Progenitor cell of endocrine pancreas (in vitro differentiated cells): ENCODE measurements around the gene HOXC13. TPM values are rescaled to one million over a fixed set of nuclear protein-coding genes. Genes with fewer than 3 reads are reported as not detected.

ENCODE experiments used
- DNase-seq: peaks from one replicate; pipeline ENCODE4 v3.0.0; 2021; ENCODE audit warnings: low spot score; ENCODE audit not compliant: unreplicated experiment
- H3K27ac Mint-ChIP-seq: 2 replicates; pipeline ENCODE4 v1.8.0; 2021; ENCODE audit warnings: mild to moderate bottlenecking, moderate library complexity, mixed read lengths
- H3K27me3 Mint-ChIP-seq: 2 replicates; pipeline ENCODE4 v1.8.0; 2021; ENCODE audit warnings: mixed read lengths
- H3K36me3 Mint-ChIP-seq: 2 replicates; pipeline ENCODE4 v1.8.0; 2022; ENCODE audit warnings: mixed read lengths; ENCODE audit not compliant: insufficient read depth
- H3K4me1 Mint-ChIP-seq: 2 replicates; pipeline ENCODE4 v1.8.0; 2021; ENCODE audit warnings: low read depth, mixed read lengths
- H3K4me3 Mint-ChIP-seq: 2 replicates; pipeline ENCODE4 v1.8.0; 2021; ENCODE audit warnings: low read depth, mild to moderate bottlenecking, moderate library complexity, mixed read lengths
- H3K9me3 Mint-ChIP-seq: 2 replicates; pipeline ENCODE4 v1.8.0; 2021; ENCODE audit warnings: low read depth, mixed read lengths
- total RNA-seq: library from RNA; stranded (reverse); gene quantifications from 2 replicates; pipeline ENCODE4 v1.2.1, GENCODE V29; 2021
- TF ChIP-seq, protein P1 (sequence below): fragments of 200-600 bp; sonication (generic); IDR thresholded peaks from one replicate; pipeline ENCODE4 v1.5.0; 2021; ENCODE audit warnings: antibody characterized with exemption, mild to moderate bottlenecking; ENCODE audit not compliant: unreplicated experiment

The HOXC13 gene
- total RNA-seq, 1 donor from 2014 or later = not detected

DNA sequence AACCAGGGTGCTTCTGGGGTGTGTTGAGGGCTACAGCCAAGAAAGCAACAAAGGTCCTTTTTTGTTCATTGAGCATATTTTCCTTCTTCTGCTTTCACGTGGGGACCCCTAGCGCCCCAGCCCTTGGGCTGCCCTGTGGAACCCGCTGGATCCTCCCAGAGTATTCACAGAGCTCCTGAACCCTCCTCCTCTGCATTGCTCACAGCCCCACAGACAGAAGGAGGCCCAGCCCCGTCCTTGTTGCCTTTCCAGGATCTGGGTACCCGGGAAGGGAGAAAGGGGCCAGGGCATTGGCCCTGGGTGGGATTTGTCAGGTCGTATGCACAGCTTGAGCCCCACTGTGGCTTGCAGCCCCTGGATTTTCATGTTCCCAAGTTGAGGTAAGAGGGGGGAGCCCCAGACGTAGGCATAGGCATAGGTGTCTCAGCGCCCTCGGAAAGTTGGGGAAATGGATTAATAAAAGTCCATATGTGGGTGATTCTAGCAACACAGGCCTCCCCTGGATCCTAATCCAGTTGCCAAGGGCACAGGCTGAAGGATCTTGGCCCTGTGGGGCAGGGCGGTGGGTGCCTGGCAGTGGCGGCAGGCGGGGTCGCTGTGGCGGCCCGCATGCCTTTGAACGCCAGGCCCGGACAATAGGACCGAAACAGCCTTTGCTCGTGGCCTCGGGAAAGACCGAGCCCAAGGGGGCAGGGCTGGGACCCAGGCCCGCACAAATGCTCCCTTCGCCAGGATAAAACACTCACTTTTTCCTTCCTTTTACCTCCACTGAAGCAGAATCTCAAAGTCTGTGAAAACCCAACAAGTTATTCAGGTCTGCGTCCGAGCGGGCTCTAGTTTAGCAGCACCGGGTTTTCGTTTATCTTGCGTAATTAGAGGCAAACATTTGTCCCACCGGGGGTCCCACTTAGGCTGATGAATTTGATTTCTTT lies 43.3 kb downstream of the HOXC13 start:
- TF ChIP-seq, protein P1, sequence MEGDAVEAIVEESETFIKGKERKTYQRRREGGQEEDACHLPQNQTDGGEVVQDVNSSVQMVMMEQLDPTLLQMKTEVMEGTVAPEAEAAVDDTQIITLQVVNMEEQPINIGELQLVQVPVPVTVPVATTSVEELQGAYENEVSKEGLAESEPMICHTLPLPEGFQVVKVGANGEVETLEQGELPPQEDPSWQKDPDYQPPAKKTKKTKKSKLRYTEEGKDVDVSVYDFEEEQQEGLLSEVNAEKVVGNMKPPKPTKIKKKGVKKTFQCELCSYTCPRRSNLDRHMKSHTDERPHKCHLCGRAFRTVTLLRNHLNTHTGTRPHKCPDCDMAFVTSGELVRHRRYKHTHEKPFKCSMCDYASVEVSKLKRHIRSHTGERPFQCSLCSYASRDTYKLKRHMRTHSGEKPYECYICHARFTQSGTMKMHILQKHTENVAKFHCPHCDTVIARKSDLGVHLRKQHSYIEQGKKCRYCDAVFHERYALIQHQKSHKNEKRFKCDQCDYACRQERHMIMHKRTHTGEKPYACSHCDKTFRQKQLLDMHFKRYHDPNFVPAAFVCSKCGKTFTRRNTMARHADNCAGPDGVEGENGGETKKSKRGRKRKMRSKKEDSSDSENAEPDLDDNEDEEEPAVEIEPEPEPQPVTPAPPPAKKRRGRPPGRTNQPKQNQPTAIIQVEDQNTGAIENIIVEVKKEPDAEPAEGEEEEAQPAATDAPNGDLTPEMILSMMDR = no peak
- H3K9me3 Mint-ChIP-seq = no peaks in the 10 kb centered on the region

DNA sequence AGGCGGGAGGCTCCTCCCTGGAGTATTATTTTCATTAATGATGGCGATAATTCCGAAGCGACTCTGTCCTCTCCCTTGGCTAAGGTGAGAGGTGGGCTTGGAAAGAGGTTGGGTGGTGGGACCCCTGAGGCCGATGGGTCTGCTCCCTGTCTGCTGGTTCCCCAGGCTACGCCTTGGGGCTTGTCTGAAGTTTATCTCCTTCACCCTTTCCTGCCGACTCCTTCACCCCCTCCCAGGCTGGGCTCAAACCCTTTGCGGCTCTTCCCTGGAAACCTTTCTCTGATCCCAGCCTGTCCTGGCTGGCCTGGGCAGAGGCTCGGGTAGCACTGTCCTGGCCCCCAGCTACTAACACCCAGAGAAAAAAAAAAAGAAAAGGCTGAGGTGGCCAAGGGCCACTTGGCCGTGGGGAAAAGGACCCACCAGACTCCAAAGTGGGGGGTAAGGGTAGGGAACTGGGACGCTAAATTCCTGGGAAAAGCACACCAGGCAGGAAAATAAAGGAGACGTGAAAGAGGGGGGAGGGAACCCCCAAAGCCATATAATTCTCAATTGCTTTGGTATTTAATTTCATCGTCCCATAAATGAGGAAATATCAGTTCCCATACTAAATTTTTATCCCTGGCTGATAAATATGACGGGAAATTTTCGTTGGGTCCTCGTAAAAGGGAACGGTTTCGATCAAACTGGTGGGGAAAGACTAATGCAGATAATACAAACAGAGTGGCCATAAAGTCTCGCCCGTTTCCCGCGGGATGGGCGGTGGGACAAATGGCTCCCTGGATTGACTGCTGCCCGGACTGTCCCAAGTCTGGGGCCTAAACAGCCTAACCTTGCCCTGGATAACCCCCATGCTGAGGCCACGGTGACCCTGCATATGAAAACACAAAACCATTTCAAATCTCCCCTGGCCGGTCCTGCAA lies 44.3 kb downstream of the HOXC13 start:
- Mint-ChIP-seq H3K36me3 (no peaks in the 10 kb centered on the region), H3K4me1 (peaks cover 3% of the 10 kb centered on the region), H3K4me3 (no peak overlapping the region), H3K27me3 (peaks cover 94% of the 10 kb centered on the region), H3K27ac (no peak overlapping the region), H3K9me3 (no peaks in the 10 kb centered on the region)
- TF ChIP-seq, protein P1 = no peak
- no peak for DNase-seq

More for the DNA sequence above, 43.3 kb downstream of the HOXC13 start:
- no peaks in the 10 kb centered on the region for H3K36me3 Mint-ChIP-seq
- no peak overlapping the region for H3K4me3 Mint-ChIP-seq
- H3K27ac Mint-ChIP-seq = no peak overlapping the region
- peaks cover 3% of the 10 kb centered on the region for H3K4me1 Mint-ChIP-seq
- peaks cover 94% of the 10 kb centered on the region for H3K27me3 Mint-ChIP-seq
- no peak for DNase-seq

DNA sequence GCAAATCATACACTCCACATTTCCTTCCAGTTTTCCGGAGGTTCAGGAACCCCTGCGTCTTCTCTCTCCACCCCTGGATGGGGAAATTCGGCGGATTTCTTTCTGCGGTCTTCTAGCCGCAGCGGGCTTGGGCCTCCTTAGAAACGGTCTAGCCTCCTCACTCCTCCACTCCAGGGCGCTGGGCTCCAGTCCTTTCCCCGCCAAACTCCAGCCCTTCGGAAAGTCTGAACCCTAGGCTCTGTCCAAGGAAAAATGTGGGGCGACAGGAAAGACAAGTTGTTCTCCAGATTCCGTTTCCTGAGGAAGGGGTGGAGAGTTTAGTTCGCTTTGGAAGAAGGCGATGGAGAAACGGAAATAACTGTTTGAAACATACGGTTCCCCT lies 44.9 kb downstream of the HOXC13 start:
- Mint-ChIP-seq H3K27ac (no peak overlapping the region), H3K36me3 (no peaks in the 10 kb centered on the region), H3K4me1 (peaks cover 3% of the 10 kb centered on the region), H3K27me3 (peaks cover 94% of the 10 kb centered on the region), H3K9me3 (no peaks in the 10 kb centered on the region), H3K4me3 (no peak overlapping the region)
- DNase-seq = no peak
- TF ChIP-seq, protein P1 = no peak

DNA sequence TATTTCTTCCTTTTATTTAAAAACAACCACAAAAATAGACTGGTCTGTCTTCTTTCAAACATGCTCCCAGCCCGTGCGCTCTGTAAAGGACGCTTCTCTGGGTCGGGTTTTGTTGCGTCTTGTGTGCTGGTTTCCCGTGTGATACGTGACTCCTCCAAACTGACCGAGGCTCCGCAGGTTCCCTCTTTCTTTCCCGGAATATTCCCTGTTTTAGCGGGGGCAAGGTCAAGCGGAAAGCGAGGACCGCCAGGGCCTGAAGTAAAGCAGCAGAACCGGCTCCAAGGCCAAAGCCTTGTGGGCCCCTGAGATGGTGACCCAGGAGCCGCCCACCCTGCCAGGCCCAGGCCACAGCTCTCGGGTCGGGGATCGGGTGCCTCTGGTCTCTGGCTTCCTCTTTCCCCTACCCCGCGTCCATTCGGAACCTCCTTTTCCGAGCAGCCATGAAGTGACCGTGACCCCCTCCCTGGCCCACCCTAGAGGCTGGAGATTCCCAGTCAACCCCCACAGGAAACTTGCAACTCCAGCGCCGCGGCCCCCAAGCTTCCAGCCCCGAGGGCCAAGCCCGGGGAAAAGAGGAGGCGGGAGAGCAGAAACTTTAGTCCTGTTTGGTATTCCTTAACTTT lies 45.4 kb downstream of the HOXC13 start:
- Mint-ChIP-seq H3K4me3 (no peak overlapping the region), H3K4me1 (peaks cover 3% of the 10 kb centered on the region), H3K27me3 (peaks cover 94% of the 10 kb centered on the region), H3K9me3 (no peaks in the 10 kb centered on the region), H3K27ac (no peak overlapping the region), H3K36me3 (no peaks in the 10 kb centered on the region)
- TF ChIP-seq, protein P1 = no peak
- DNase-seq = no peak
